ENCODE data around the gene CHST12.
"Not testable (repeated sequence)": the region's sequence is repeated elsewhere in the genome, so short reads cannot be mapped to it uniquely, and the experiment has no call there.

Gene CHST12

DNA sequence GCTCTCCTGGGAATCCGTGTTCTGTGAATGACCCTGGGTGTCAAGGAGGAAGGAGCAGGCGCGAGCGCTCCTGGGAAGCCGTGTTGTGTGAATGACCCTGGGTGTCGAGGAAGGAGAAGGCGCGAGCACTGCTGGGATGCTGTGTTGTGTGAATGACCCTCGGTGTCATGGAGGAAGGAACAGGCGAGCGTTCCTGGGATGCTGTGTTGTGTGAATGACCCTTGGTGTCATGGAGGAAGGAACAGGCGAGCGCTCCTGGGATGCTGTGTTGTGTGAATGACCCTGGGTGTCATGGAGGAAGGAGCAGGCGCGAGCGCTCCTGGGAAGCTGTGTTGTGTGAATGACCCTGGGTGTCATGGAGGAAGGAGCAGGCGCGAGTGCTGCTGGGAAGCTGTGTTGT lies 25.3 kb upstream of the CHST12 start:
- not testable (repeated sequence) for DNase-seq (ENCODE audit: low read depth, low spot score)

DNA sequence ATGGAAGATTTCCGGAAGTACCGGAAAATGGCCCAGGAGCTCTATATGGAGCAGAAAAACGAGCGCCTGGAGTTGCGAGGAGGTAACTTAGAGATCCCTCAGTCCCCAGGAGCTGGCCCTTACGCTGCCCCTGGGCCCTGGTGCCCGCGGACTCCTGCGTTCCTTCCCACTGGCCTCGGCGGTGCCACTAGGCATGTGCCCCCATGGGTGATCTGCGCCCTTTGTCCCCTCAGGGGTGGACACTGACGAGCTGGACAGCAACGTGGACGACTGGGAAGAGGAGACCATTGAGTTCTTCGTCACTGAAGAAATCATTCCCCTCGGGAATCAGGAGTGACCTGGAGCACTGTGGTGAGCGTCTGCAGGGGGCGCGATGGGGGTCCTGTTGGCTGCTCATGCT lies 24.2 kb upstream of the CHST12 start:
- DNase-seq (ENCODE audit: low read depth, low spot score), result no peak

DNA sequence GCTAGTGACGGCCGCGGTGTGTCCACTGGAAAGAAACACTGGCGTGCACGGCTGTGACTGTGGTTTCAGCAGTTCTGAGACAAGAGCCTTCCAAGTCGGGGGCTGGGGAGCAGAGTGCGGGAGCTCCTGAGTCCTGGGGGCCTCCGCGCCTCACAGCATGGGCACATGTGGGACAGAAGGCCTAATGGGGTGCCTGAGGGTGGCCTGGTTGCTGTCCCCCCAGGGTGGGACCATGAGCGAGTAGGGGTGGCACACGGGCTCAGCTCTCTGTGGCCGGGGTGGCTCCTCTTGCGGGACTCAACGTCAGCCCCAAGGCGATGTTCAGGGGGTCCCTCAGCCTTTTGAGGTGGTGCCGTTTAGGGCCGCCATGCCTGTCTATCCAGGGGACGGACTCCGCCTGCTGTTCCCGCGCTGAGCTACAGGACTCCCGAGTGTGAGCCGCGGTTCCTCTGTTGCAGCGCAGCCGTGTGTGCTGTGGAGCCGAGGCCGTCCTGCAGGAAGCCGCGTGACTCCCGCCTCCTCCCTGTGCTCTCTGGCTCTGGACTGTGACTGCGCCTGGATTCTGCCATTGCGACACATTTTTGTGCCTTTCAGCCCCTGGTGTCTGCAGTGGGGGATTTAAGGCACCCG lies 23.5 kb upstream of the CHST12 start:
- peak; percentile 22 for DNase-seq (ENCODE audit: low read depth, low spot score)

DNA sequence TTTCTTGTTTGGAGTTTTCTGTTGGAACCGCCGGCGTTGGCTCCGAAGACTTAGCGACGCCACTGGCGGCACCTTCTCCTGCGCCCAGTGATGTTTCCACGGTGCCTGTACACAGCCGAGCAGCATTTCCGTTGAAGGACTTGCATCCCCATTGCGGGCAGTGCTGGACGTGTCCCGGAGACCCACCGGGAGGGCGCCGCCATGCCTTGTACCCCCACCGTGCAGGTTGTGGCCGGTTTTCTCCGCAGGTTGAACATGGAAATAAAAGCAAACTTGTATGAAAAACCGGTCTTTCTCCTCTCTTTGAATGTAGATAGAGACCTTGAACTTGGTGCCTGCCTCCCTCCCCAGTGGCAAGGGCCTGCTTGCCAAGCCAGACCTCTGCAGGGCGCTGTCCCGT lies 22.9 kb upstream of the CHST12 start:
- no peak for DNase-seq (ENCODE audit: low read depth, low spot score)

DNA sequence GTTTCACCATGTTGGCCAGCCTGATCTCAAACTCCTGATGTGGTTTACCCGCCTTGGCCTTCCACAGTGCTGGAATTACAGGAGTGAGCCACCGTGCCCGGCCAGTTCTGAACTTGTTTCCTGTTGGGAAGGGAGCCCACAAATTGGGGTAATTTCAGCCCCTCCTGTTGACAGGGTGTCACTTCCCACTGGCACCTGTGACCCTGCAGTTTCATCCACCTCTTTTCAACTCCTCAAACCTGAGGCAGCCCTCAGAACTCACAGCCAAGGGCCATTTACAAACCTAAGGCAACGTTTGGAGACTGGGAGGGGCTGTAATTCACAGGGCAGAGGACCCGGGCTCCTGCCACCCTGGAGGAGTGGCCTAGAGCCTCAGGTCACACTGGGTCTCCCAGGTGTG lies 22.2 kb upstream of the CHST12 start:
- no peak for DNase-seq (ENCODE audit: low read depth, low spot score)

DNA sequence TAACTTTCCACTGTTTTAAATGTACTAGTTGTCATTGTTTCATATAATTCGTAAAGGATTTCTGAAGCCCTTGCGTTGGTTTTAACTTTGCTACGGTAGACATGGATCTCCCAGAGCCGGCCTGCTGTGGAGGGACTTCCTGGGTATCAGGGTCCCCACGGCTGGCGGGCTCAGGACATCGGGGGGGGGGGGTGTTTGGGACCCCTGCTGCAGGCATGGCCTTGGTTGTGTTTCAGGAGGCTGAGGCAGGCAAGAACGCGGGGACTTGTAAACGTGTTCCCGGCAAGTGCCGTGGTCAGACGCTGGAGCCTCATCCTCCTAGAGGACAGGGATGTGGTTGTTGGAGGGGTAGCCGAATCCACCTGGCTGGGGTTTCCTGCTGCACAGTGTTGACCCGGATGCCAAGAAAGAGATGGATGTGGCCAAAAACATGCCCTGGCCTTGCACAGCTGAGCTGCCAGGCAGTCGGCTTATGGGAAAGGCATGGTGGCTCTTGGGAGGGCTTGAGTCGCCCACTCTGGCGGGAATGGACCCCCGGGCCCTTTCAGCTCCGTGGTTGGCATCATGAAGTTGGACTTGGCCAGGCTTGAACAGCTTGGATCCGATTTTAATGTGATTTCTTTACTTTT lies 21.4 kb upstream of the CHST12 start:
- DNase-seq (ENCODE audit: low read depth, low spot score), result no peak

DNA sequence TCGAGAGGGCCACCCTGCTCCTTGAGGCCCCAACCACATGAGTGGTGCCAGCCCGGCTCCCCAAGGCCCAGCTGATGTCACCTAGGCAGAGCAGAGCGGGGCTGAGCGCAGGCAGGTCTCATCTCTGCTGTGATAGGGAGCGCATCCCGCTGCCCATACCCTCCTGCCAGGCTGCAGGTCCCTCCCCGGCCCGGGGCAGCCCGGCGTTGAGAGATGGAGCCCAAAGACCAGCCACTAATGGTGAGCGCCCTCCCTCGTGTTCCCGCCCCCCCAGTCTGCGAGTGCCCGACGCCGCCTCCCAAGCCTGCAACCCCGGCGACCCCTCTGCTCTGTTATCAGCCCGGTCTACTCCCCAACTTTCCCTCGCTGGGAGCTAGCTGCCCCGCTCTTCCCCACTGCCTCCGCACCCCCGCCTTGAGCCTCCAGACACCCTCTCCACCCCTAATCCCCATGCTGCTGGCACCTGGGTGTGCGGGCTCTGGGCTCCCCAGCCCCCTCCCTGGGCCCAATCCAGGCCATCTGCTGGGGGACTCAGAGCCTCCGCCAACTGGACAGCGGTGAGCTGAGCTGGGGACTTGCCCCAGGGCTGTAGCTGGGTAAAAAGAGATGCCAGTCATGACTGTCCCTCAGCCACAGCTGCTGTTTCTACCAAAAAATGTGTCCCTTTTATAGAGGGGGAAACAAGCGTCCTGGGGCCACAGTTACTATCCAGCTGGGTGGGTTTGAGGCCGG lies 19.7 kb upstream of the CHST12 start:
- no peak for DNase-seq (ENCODE audit: low read depth, low spot score)

DNA sequence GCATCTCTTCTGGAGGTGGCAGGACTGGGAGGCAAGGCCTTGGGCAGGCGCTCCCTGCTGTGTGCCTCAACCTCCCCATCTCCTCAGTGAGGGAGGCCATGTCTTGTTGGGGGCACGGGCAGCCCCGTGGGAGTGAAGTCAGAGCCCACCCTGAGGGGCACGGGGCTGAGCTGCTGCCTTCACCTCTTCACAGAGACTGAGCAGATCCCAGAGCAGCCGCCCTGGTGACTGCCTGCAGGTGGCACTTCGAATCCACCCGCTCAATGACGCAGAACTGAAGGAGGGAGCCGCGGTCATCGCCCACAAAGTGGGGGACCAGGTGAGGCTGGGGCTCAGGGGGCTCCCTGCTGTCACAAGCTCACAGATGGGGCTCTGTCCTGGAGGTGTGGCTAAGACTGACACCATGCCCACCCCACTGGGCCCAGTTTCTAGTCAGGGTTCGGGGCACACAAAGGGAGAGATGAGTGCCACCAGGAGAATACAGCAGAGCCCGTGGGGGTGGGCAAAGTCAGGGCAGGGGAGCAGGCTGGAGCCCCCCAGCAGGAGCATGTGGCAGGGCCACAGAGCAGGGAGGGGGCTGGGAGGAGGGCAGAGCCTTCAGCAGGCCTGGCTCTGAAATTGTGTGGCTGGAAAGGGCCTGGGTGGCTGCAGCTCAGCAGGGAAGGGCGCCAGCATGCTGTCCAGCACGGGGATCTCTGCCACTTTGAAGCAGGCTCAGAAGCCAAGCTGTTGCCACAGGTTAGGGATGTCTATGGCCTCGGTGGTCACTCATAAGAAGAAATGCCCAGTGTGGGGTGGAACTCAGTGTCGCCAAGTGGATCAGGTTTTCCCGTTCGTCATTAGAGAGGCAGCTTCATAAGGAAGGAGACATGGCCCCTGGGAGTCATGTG lies 18.8 kb upstream of the CHST12 start:
- no peak for DNase-seq (ENCODE audit: low read depth, low spot score)

DNA sequence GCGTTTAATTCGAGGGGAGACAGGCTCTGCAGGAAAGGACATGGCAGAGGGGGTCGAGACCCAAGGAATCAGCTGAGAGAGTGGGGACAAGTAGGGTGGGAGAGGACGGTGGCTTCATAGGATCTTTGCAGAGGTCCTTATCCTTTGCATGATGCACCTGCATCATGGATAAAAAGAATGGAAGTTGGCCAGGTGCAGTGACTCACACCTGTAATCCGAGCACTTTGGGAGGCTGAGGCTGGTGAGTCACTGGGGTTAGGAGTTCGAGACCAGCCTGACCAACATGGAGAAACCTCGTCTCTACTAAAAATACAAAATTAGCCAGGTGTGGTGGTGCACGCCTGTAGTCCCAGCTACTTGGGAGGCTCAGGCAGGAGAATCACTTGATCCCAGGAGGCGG lies 17.3 kb upstream of the CHST12 start:
- DNase-seq (ENCODE audit: low read depth, low spot score), result not testable (repeated sequence)

DNA sequence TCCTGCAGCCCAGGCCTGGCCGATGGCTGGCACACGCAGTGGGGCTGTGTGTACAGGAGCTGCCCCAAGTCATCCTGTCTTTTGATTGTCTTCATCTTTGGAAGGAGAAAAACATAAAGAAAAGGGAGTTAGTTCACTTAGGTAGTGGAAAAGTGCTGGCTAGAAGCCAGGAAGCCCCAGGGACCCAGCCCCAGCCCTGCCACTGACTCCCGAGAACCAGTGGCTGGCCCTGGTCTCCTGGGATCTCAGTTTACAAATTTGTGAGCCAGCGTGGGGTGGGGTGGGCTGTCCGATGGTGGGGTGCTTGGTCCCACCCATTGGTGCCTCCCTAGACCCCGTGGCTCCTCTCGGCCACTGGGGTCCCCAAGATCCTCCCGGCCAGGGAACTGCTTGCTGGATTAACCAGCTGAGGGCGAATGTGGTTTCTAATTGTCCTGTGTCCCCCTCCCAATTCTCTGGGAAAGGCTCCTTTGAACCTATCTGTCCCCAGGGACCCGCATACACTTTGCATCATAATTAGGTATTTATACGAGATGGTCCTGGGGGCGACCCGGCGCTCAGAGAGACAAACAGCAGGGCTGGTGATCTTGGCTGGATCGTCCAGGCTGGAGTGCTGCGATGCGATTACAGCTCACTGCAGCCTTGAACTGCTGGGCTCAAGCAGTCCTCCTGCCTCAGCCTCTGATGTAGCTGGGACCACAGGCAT lies 16.3 kb upstream of the CHST12 start:
- DNase-seq (ENCODE audit: low read depth, low spot score), result peak; percentile 44

DNA sequence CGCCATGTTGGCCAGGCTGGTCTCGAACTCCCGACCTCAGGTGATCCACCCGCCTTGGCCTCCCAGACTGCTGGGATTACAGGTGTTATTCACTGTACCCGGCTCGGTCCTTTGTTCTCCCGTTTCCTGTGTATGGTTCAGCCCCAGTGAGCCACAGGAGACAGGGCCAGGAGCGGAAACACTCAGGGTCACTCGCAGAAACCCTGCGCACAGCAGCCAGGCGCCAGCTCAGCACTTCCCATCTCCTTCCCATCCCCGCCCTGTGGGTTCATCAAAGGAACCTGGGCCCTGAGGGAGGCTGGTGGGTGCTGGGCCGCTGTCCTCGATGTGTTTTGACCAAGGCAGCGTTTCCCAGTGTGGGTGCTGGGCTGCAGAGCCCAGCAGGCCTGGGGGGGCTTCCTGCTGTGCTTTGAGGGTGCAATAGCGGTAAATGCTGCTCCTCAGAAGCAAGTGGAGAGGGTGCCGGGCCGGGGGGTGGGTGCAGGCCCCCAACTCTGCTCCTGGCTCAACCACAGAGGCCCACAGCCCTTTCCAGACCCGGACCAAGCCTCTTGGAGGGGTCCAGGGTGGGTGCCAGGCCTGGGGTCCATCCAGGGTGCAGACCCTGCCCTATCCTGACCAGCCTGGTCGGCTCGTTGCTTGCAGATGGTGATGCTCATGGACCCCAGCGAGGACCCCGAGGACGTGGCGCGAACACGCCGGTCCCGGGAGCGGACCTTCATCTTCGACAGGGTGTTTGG lies 15.3 kb upstream of the CHST12 start:
- DNase-seq (ENCODE audit: low read depth, low spot score), result peak; percentile 18

DNA sequence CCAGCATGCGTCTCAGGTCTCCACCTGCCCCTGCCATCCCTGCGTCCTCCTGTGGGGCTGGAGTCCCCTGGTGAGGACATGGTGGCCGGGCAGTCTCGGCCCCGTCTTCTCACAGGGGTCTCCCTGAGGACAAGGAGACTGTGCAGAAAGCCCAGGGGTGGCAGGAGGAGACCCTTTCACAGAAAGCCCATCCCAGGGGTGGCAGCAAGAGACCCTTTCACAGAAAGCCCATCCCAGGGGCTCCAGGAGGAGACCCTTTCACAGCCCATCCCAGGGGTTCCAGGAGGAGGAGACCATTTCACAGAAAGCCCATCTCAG lies 14.8 kb upstream of the CHST12 start:
- no peak for DNase-seq (ENCODE audit: low read depth, low spot score)

DNA sequence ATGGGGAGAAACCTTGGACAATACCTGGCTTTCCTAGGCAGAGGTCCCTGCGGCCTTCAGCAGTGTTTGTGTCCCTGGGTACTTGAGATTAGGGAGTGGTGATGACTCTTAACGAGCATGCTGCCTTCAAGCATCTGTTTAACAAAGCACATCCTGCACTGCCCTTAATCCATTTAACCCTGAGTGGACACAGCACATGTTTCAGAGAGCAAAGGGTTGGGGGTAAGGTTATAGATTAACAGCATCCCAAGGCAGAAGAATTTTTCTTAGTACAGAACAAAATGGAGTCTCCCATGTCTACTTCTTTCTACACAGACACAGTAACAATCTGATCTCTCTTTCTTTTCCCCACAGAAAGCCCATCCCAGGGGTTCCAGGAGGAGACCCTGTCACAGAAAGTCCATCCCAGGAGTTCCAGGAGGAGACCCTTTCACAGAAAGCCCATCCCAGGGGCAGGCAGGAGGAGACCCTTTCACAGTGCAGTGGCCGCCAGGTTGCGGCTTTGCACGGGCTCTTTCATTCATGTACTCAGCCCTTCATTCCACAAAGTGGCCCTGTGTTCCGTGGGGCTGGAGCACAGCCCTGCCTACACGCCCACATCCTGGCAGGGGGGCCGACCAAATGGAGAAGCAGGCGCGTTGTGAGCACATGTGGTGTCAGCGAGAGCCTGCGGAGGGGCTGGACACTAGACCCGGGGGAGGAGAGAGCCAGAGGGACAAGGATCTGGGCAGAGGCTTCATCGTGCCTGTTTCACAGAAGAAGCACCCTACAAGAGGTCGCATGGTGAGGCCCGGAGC lies 13.2 kb upstream of the CHST12 start:
- DNase-seq (ENCODE audit: low read depth, low spot score), result peak; percentile 27

DNA sequence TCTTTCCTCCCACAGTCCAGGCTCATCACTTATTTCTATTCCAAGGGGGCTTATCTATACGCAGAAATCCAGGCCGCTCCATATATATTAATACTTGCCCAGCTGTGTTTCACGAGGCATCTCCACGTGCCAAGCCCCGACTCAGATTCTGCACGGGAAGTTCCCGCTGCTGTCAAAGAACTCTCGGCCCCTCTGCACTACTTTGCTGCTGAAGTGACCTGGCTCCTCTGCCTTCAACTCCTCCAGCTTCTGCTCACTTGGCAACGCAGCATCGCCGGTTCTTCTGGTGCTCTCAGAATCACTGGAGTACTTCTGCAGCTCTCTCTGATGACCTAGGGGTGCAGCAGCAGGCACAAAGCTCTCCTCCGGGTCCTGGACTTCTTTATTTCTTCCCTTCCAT lies 9.7 kb upstream of the CHST12 start:
- no peak for DNase-seq (ENCODE audit: low read depth, low spot score)

DNA sequence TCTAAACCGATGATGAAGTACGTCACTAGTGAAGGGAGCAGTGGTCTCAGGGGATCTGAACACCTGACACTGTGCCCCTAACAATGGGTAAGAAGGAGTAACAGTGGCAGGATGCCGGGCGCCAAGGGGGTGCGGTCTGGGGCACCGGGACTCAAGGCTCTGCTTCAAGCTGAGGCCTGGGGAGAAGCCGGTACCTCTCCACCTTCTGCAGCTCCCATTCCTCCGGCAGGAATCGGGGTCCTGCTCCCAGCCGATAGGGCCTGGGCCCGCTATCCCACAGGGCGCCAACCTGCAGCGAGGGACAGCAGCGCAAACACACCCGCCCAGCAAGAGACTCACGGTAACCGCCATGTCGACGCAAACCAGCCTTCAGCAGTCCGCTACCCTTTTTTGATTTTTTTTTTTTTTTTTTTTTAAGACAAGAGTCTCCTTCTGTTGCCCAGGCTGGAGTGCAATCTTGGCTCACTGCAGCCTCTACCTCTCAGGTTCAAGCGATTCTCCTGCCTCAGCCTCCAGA lies 8.8 kb upstream of the CHST12 start:
- DNase-seq (ENCODE audit: low read depth, low spot score), result no peak

DNA sequence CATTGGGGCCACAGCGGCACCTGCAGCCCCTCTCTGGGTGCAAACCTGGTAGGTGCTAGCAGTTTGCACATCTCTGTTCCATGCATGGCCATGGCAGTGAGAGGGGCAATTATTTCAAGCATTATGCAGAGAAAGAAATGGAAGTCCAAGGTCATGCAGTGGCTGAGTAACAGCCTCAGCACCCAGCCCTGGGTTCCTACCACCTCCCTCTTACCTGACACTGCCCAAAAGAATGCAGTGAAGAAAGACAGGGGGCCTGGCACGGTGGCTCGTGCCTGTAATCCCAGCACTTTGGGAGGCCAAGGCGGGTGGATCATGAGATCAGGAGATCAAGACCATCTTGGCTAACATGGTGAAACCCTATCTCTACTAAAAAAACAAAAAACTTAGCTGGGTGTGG lies 4.9 kb upstream of the CHST12 start:
- no peak for DNase-seq (ENCODE audit: low read depth, low spot score)

DNA sequence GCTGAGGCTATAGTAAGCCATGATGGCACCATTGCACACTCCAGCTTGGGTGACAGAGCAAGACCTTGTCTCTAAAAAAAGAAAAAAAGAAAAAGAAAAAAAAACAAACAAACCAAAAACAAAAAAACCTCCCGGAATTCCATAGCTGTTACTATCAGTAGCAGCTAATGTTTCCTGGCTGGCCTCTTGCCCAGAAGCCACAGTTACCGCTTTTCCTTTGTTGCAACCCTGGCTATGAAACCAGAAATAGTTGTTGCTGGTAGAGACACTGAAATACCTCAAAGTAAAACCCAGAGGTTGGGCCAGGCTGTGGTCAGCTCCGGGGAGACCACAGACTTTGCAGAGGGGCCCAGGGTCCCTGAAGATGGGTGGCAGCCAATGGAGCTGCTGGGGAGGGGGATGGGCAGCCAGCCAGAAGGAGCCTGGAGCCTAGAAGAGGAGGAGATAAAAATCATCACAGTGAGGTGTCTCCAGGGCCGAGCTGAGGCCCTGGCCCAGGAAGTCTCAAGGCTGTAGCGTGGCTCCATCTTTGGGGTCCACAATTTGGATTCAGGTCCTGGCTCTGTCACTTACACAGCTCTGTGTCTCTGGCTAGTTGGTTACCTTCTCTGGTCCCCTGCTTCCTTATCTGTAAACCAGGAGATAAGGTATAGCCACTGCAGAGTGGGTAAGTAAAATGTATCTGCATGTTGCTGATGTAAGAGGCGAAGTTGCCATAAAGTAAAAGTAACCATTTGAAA lies 3.4 kb upstream of the CHST12 start:
- DNase-seq (ENCODE audit: low read depth, low spot score), result peak; percentile 54

DNA sequence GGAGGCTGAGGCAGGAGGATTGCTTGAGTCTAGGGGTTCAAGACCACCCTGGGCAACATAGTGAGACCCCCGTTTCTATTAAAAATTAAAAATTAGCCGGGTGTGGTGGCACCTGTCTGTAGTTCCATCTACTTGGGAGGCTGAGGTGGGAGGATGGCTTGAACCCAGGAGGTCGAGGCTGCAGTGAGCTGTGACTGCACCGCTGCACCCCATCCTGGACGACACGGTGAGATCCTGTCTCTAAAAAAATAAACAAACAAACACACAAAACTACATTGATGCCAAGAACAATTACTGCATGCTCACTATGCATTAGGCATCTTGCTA lies 761 bp upstream of the CHST12 start:
- no peak for DNase-seq (ENCODE audit: low read depth, low spot score)
